ENCODE results near the gene C11orf97. TPM values are rescaled to one million over a fixed set of nuclear protein-coding genes. Genes with fewer than 3 reads are reported as not detected.
A peak's percentile ranks its signal among the peaks of the same experiment; 100 is the strongest.

Gene C11orf97
- total RNA-seq, 4 donors from 2014 or later, result not detected

DNA sequence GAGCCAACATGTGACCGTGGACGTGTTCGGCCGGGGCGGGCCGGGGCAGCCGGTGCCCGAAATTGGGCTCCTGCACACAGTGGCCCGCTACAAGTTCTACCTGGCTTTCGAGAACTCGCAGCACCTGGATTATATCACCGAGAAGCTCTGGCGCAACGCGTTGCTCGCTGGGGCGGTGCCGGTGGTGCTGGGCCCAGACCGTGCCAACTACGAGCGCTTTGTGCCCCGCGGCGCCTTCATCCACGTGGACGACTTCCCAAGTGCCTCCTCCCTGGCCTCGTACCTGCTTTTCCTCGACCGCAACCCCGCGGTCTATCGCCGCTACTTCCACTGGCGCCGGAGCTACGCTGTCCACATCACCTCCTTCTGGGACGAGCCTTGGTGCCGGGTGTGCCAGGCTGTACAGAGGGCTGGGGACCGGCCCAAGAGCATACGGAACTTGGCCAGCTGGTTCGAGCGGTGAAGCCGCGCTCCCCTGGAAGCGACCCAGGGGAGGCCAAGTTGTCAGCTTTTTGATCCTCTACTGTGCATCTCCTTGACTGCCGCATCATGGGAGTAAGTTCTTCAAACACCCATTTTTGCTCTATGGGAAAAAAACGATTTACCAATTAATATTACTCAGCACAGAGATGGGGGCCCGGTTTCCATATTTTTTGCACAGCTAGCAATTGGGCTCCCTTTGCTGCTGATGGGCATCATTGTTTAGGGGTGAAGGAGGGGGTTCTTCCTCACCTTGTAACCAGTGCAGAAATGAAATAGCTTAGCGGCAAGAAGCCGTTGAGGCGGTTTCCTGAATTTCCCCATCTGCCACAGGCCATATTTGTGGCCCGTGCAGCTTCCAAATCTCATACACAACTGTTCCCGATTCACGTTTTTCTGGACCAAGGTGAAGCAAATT is 33.3 kb downstream of the C11orf97 start:
- peak; percentile 77 to 80 for DNase-seq (ENCODE audit: low spot score in 2 of 2)
- H3K4me3 ChIP-seq, result peak overlapping the region; percentile 67
- H3K4me1 ChIP-seq, result peaks cover 62% of the 10 kb centered on the region
- 31% methylated on average over 44 of the region's 54 CpGs for WGBS
- TF ChIP-seq, protein P1, sequence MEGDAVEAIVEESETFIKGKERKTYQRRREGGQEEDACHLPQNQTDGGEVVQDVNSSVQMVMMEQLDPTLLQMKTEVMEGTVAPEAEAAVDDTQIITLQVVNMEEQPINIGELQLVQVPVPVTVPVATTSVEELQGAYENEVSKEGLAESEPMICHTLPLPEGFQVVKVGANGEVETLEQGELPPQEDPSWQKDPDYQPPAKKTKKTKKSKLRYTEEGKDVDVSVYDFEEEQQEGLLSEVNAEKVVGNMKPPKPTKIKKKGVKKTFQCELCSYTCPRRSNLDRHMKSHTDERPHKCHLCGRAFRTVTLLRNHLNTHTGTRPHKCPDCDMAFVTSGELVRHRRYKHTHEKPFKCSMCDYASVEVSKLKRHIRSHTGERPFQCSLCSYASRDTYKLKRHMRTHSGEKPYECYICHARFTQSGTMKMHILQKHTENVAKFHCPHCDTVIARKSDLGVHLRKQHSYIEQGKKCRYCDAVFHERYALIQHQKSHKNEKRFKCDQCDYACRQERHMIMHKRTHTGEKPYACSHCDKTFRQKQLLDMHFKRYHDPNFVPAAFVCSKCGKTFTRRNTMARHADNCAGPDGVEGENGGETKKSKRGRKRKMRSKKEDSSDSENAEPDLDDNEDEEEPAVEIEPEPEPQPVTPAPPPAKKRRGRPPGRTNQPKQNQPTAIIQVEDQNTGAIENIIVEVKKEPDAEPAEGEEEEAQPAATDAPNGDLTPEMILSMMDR (IDR thresholded peaks at IDR 0.05), result no peak
- TF ChIP-seq POLR2AphosphoS5 (IDR thresholded peaks at IDR 0.05) (peak in 1 of 3 donors; percentile 39), POLR2A (IDR thresholded peaks at IDR 0.05) (no peak)
- peak overlapping the region; percentile 98 for H3K27ac ChIP-seq
- H3K36me3 ChIP-seq, result no peaks in the 10 kb centered on the region
- no peaks in the 10 kb centered on the region for H3K9me3 ChIP-seq
- H3K27me3 ChIP-seq, result no peaks in the 10 kb centered on the region

DNA sequence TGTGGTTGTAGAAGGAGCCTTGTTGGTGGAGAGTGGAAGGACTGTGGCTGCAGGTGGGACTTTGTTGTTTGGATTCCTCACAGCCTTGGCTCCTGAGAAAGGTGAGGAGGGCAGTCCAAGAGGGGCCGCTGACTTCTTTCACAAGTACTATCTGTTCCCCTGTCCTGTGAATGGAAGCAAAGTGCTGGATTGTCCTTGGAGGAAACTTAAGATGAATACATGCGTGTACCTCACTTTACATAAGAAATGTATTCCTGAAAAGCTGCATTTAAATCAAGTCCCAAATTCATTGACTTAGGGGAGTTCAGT is 33.9 kb downstream of the C11orf97 start:
- Histone ChIP-seq H3K9me3 (no peaks in the 10 kb centered on the region), H3K4me3 (peak overlapping the region; percentile 67), H3K27me3 (no peaks in the 10 kb centered on the region), H3K36me3 (no peaks in the 10 kb centered on the region), H3K27ac (no peak overlapping the region), H3K4me1 (peaks cover 62% of the 10 kb centered on the region)
- no peak for DNase-seq (ENCODE audit: low spot score in 2 of 2)
- no peak for TF ChIP-seq POLR2A (IDR thresholded peaks at IDR 0.05)
- 46% methylated on average over 2 of the region's 2 CpGs for WGBS

DNA sequence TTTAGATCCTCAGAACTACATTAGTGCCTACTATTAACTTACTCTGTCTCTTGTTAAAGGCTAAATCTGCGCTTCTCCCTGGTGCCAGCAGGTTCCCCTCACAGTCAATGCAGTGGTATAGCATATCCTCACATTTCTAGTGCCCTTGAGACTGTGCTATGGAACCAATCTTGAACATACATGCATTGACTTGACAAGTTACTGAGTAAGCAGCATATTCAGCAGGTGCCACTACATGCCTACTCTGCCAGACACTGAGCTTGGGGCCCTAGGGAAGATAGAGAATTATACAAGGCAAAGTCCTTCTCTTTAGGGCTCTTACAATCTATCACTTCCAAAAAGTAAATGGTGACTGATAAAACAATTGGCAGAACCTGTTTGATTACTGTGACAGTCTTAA is 34.6 kb downstream of the C11orf97 start:
- Histone ChIP-seq H3K4me1 (peaks cover 62% of the 10 kb centered on the region), H3K27me3 (no peaks in the 10 kb centered on the region), H3K4me3 (peak overlapping the region; percentile 67), H3K27ac (no peak overlapping the region), H3K36me3 (no peaks in the 10 kb centered on the region), H3K9me3 (no peaks in the 10 kb centered on the region)
- TF ChIP-seq POLR2AphosphoS5 (IDR thresholded peaks at IDR 0.05), result no peak
- TF ChIP-seq EP300 (IDR thresholded peaks at IDR 0.05), result no peak
- no peak for TF ChIP-seq POLR2A (IDR thresholded peaks at IDR 0.05)
- TF ChIP-seq, protein P1 (IDR thresholded peaks at IDR 0.05), result no peak
- 76% methylated on average over 1 of the region's 1 CpG for WGBS
- DNase-seq (ENCODE audit: low spot score in 2 of 2), result no peak

DNA sequence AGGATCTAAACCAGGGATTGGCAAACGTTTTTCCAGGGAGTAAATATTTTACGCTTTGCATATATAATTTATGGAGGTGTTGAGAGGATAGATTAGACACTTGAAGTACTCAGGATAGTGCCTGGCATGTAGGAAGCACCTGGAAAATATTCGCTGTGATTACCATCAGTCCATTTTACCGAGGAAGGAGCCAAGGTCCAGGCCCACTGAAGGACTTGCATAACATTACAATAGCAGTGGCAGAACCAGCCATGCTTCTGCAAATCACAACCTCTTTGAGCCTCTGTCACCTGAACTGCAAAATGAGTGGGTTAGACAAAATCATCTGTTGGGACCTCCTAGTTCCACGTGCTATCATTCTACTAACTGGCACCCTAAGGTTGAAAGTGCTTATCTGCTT is 36.9 kb downstream of the C11orf97 start:
- WGBS, result 71% methylated on average over 5 of the region's 5 CpGs

DNA sequence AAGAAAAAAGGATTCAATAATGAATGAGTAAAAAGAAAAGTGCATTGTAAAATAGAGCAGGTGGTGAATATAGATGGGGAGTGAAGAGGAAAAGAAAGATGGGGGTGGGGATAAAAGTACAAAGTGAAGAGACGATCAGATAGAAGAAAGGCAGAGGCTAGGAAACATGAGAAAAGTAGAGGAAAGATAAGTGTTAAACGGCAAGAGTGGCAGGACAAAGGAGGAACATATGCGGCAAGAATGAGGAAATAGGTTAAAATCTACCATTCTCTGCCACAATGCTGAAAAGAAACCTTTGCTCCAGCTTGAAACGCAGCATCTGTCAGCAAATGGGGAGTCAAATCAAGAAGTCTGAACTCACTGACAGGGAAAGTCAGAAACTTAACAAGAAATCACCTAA is 38.3 kb downstream of the C11orf97 start:
- H3K9me3 ChIP-seq, result no peaks in the 10 kb centered on the region
- TF ChIP-seq EP300 (IDR thresholded peaks at IDR 0.05) (no peak), POLR2A (IDR thresholded peaks at IDR 0.05) (no peak)
- TF ChIP-seq, protein P1 (IDR thresholded peaks at IDR 0.05), result no peak
- WGBS, result 62% methylated on average over 4 of the region's 4 CpGs
- H3K4me3 ChIP-seq, result no peak overlapping the region
- H3K4me1 ChIP-seq, result peaks cover 33% of the 10 kb centered on the region
- DNase-seq (ENCODE audit: low spot score in 2 of 2), result no peak
- H3K36me3 ChIP-seq, result no peaks in the 10 kb centered on the region
- no peak overlapping the region for H3K27ac ChIP-seq
- H3K27me3 ChIP-seq, result no peaks in the 10 kb centered on the region

More for the DNA sequence above, 36.9 kb downstream of the C11orf97 start:
- Histone ChIP-seq H3K27me3 (no peaks in the 10 kb centered on the region), H3K36me3 (no peaks in the 10 kb centered on the region), H3K4me1 (peaks cover 46% of the 10 kb centered on the region), H3K9me3 (no peaks in the 10 kb centered on the region), H3K4me3 (no peak overlapping the region), H3K27ac (no peak overlapping the region)
- no peak for DNase-seq (ENCODE audit: low spot score in 2 of 2)
- no peak for TF ChIP-seq POLR2A (IDR thresholded peaks at IDR 0.05)
- TF ChIP-seq, protein P1 (IDR thresholded peaks at IDR 0.05), result no peak
- TF ChIP-seq POLR2AphosphoS5 (IDR thresholded peaks at IDR 0.05), result no peak
- no peak for TF ChIP-seq EP300 (IDR thresholded peaks at IDR 0.05)
